H1 (cell line): ENCODE results near the gene ECE2. TPM values are rescaled to one million over a fixed set of nuclear protein-coding genes. Genes with fewer than 3 reads are reported as not detected.

ENCODE experiments used
- CTCF ChIA-PET: fragments of 300-600 bp; sonication (Branson Sonifier 250); formaldehyde crosslinking; loops from one replicate; lab custom pipeline; 2021; ENCODE audit not compliant: partially characterized antibody; lab: Charles Lee
- POLR2A ChIA-PET: fragments of 300-600 bp; sonication (Branson Sonifier 250); formaldehyde crosslinking; loops from one replicate; lab custom pipeline; 2021; ENCODE audit warnings: inconsistent platforms; ENCODE audit not compliant: partially characterized antibody; lab: Charles Lee
- DNase-seq, 2 experiments: peaks; one replicate each; pipeline versions ENCODE4 v3.0.0 to v3.0.0-alpha.2; 2010 to 2022; ENCODE audit warnings: low spot score in 2 of 2, low read depth in 1 of 2, mixed read lengths in 1 of 2
- FAIRE-seq: peaks from 2 replicates; lab custom pipeline; 2011; peaks lifted over from hg19 to GRCh38; lab: Jason Lieb, UNC
- H2AFZ ChIP-seq: 2 replicates; pipeline ENCODE4 v1.8.1; 2012; ENCODE audit warnings: low read length, inconsistent platforms
- H2AK5ac ChIP-seq: 2 replicates; pipeline ENCODE4 v1.6.1; 2013; ENCODE audit warnings: low read depth, low read length
- H2BK120ac ChIP-seq: replicated peaks from 2 replicates; pipeline ENCODE3; 2013; ENCODE audit warnings: low read depth, low read length, inconsistent platforms
- H2BK12ac ChIP-seq: 2 replicates; pipeline ENCODE4 v1.6.1; 2013; ENCODE audit warnings: low read depth, low read length
- H2BK15ac ChIP-seq: 2 replicates; pipeline ENCODE4 v1.6.1; 2013; ENCODE audit warnings: low read length
- H2BK20ac ChIP-seq: 2 replicates; pipeline ENCODE4 v1.6.1; 2013; ENCODE audit warnings: low read length
- H2BK5ac ChIP-seq: 2 replicates; pipeline ENCODE4 v1.6.1; 2013; ENCODE audit warnings: low read depth, low read length
- H3K14ac ChIP-seq: 2 replicates; pipeline ENCODE4 v1.6.1; 2013; ENCODE audit warnings: inconsistent platforms; ENCODE audit not compliant: insufficient read length
- H3K18ac ChIP-seq: 2 replicates; pipeline ENCODE4 v1.6.1; 2013; ENCODE audit warnings: low read length; ENCODE audit errors: extremely low read depth
- H3K23ac ChIP-seq: 2 replicates; pipeline ENCODE4 v1.6.1; 2013; ENCODE audit warnings: inconsistent platforms; ENCODE audit not compliant: insufficient read length
- H3K23me2 ChIP-seq: 2 replicates; pipeline ENCODE4 v1.6.1; 2013; ENCODE audit warnings: low read depth, low read length
- H3K27ac ChIP-seq: 2 replicates; pipeline ENCODE4 v1.6.1; 2011; ENCODE audit warnings: low read depth, low read length, inconsistent platforms
- H3K27me3 ChIP-seq, 4 experiments: replicated peaks in 1 of 4; 1 replicate in 1 of 4; 2 replicates in 3 of 4; pipeline versions ENCODE4 v1.6.1 to v1.8.1; 2011 to 2013; ENCODE audit warnings: low read length in 3 of 4, mild to moderate bottlenecking in 3 of 4, inconsistent platforms in 2 of 4, mixed read lengths in 2 of 4, moderate library complexity in 1 of 4; ENCODE audit not compliant: control insufficient read depth in 3 of 4, insufficient read depth in 3 of 4; ENCODE audit errors: extremely low read depth in 1 of 4
- H3K36me3 ChIP-seq, 4 experiments: 2 replicates each; pipeline versions ENCODE4 v1.6.1 to v1.8.1; 2011 to 2013; ENCODE audit warnings: mild to moderate bottlenecking in 4 of 4, low read length in 3 of 4, moderate library complexity in 2 of 4, control low read depth in 1 of 4, inconsistent platforms in 1 of 4; ENCODE audit not compliant: insufficient read depth in 4 of 4, control insufficient read depth in 2 of 4
- H3K4ac ChIP-seq: replicated peaks from 2 replicates; pipeline ENCODE3; 2013; ENCODE audit warnings: low read length, low read depth, mixed read lengths, inconsistent platforms; ENCODE audit not compliant: insufficient read length
- H3K4me1 ChIP-seq, 4 experiments: replicated peaks in 1 of 4; 1 replicate in 1 of 4; 2 replicates in 3 of 4; pipeline versions ENCODE4 v1.6.1 to v1.8.1; 2011 to 2013; ENCODE audit warnings: low read length in 3 of 4, inconsistent platforms in 2 of 4, mixed read lengths in 1 of 4; ENCODE audit not compliant: insufficient read depth in 4 of 4, control insufficient read depth in 3 of 4
- H3K4me2 ChIP-seq, 2 experiments: 2 replicates each; pipeline versions ENCODE4 v1.6.1 to v1.8.1; 2011 to 2013; ENCODE audit warnings: low read depth in 2 of 2, low read length in 2 of 2, control low read depth in 1 of 2, inconsistent platforms in 1 of 2, mild to moderate bottlenecking in 1 of 2; ENCODE audit not compliant: insufficient read depth in 1 of 2
- H3K4me3 ChIP-seq, 4 experiments: fragments of 200-600, 300-600 bp in 1 of 4; sonication (generic), shearing (Covaris generic), sonication (Bioruptor Twin) in 1 of 4; 2 replicates each; pipeline versions ENCODE4 v1.5.1 to v1.8.1; 2011 to 2016; ENCODE audit warnings: low read length in 4 of 4, low read depth in 3 of 4, control low read depth in 2 of 4, inconsistent platforms in 2 of 4, mild to moderate bottlenecking in 2 of 4, mixed read lengths in 1 of 4, moderate library complexity in 1 of 4; ENCODE audit not compliant: insufficient read depth in 2 of 4; ENCODE audit errors: extremely low read depth in 1 of 4
- H3K56ac ChIP-seq: replicated peaks from 2 replicates; pipeline ENCODE3; 2013; ENCODE audit warnings: low read depth, mild to moderate bottlenecking, mixed read lengths, low read length, inconsistent platforms; ENCODE audit not compliant: insufficient read length
- H3K79me1 ChIP-seq: 2 replicates; pipeline ENCODE4 v1.6.1; 2013; ENCODE audit warnings: low read depth, low read length, control low read depth
- H3K79me2 ChIP-seq, 2 experiments: 2 replicates each; pipeline versions ENCODE4 v1.6.1 to v1.8.1; 2012 to 2013; ENCODE audit warnings: low read length in 2 of 2, mild to moderate bottlenecking in 2 of 2, inconsistent platforms in 1 of 2; ENCODE audit not compliant: insufficient read depth in 2 of 2, control insufficient read depth in 1 of 2
- H3K9ac ChIP-seq, 4 experiments: replicated peaks in 1 of 4; 1 replicate in 1 of 4; 2 replicates in 3 of 4; pipeline versions ENCODE4 v1.6.1 to v1.8.1; 2011 to 2013; ENCODE audit warnings: low read depth in 3 of 4, low read length in 3 of 4, control low read depth in 2 of 4, mild to moderate bottlenecking in 2 of 4, moderate library complexity in 2 of 4, inconsistent platforms in 1 of 4; ENCODE audit errors: extremely low read depth in 1 of 4
- H3K9me3 ChIP-seq, 2 experiments: 2 replicates each; pipeline versions ENCODE4 v1.6.1 to v1.8.1; 2012 to 2013; ENCODE audit warnings: mild to moderate bottlenecking in 2 of 2, moderate library complexity in 2 of 2, control low read depth in 1 of 2, inconsistent platforms in 1 of 2, low read depth in 1 of 2, low read length in 1 of 2, mixed read lengths in 1 of 2; ENCODE audit not compliant: insufficient read depth in 2 of 2
- H4K20me1 ChIP-seq, 2 experiments: replicated peaks in 1 of 2; 2 replicates each; pipeline versions ENCODE3 to v1.8.1; 2011 to 2013; ENCODE audit warnings: inconsistent platforms in 2 of 2, low read length in 2 of 2, mild to moderate bottlenecking in 1 of 2; ENCODE audit not compliant: insufficient read depth in 2 of 2, control insufficient read depth in 1 of 2
- H4K5ac ChIP-seq: 2 replicates; pipeline ENCODE4 v1.6.1; 2013; ENCODE audit warnings: low read length, low read depth, mixed read lengths, inconsistent platforms; ENCODE audit not compliant: insufficient read length
- H4K8ac ChIP-seq: 2 replicates; pipeline ENCODE4 v1.8.0; 2013; ENCODE audit warnings: mild to moderate bottlenecking, moderate library complexity, low read length, inconsistent platforms; ENCODE audit not compliant: insufficient read depth; ENCODE audit errors: extremely low read depth
- H4K91ac ChIP-seq: replicated peaks from 2 replicates; pipeline ENCODE3; 2013; ENCODE audit warnings: low read length, mixed read lengths, inconsistent platforms; ENCODE audit not compliant: insufficient read length
- BACH1 ChIP-seq: IDR thresholded peaks from 2 replicates; pipeline ENCODE4 v1.6.1; 2012; ENCODE audit warnings: low read length, improper control_type of control experiment
- BCL11A ChIP-seq, 2 experiments: IDR thresholded peaks; one replicate each; pipeline ENCODE4 v1.6.1; 2011; ENCODE audit warnings: low read depth in 2 of 2, low read length in 2 of 2, mild to moderate bottlenecking in 2 of 2
- CEBPB ChIP-seq: IDR thresholded peaks from 2 replicates; pipeline ENCODE4 v1.6.1; 2012; ENCODE audit warnings: low read depth, low read length
- EZH2 ChIP-seq: fragments of 200-600 bp; sonication (generic); IDR thresholded peaks from 2 replicates; pipeline ENCODE4 v1.7.1; 2012; ENCODE audit warnings: low read depth, mild to moderate bottlenecking, moderate library complexity, low read length, inconsistent platforms; ENCODE audit not compliant: severe bottlenecking
- GTF2F1 ChIP-seq: IDR thresholded peaks from 2 replicates; pipeline ENCODE4 v1.6.1; 2012; ENCODE audit warnings: low read depth, low read length, improper control_type of control experiment, borderline replicate concordance
- MAFK ChIP-seq: IDR thresholded peaks from 2 replicates; pipeline ENCODE4 v1.6.1; 2012; ENCODE audit warnings: low read depth, mild to moderate bottlenecking, improper control_type of control experiment, low read length
- WGBS, 2 experiments: shearing (Covaris generic) in 1 of 2; methylation state at CpG; one replicate each; pipeline versions ENCODE4 v1.1.6 to v1.1.7; 2013 to 2015; ENCODE audit warnings: low lambda C conversion rate in 2 of 2, mixed read lengths in 2 of 2, inconsistent platforms in 1 of 2, low coverage in 1 of 2, missing lambda C conversion rate in 1 of 2; ENCODE audit not compliant: insufficient replicate concordance in 2 of 2, insufficient coverage in 1 of 2, insufficient read length in 1 of 2; ENCODE audit errors: extremely low coverage in 1 of 2, missing lambda C conversion rate in 1 of 2; 5-methylcytosine and 5-hydroxymethylcytosine counted together
- polyA plus RNA-seq, 7 experiments: library from polyadenylated mRNA; depleted of rRNA in 3 of 7; stranded (reverse) in 5 of 7; unstranded in 2 of 7; fragments of >200 nt in 5 of 7; fragments of 200-250 nt in 2 of 7; gene quantifications; 1 replicate in 5 of 7; 2 replicates in 1 of 7; 4 replicates in 1 of 7; pipeline versions ENCODE4 v1.2.1 to v1.2.3, GENCODE V29; 2011 to 2013; ENCODE audit warnings: missing spikeins in 2 of 7, mixed read lengths in 2 of 7
- total RNA-seq: library from RNA; stranded (reverse); fragmentation: NEBNext Ultra II Directional; extraction: Animal tissue kit (Norgen Biotek cat#: 25700); gene quantifications from 2 replicates; pipeline ENCODE4 v1.2.1, GENCODE V29; 2021

The ECE2 gene
- total and polyA plus RNA-seq, 2 of the 8 experiments (the other 6 are each of a cell fraction or from before 2014, with no cell fraction given) = 0.44 to 0.86 TPM

GRCh38 chr3:184296616-184297015 lies 20.8 kb downstream of the ECE2 start:
- H3K4ac ChIP-seq = no peak overlapping the region
- no peak for DNase-seq
- 88% methylated on average over 6 of the region's 7 CpGs; no CpG with 5 or more reads in 1 of the 2 experiments for WGBS, 2 experiments
- H3K4me3 ChIP-seq = no peak overlapping the region
- H3K9me3 ChIP-seq = no peaks in the 10 kb centered on the region
- ChIA-PET POLR2A (interaction anchor here (1.5 kb wide), 1 partner anchor 66 kb away, joined by 3 read pairs; no protein-coding TSS in a partner anchor), CTCF (interaction anchor here (0.6 to 8.3 kb wide), 2 partner anchors 70 to 451 kb away, joined by 3 to 52 read pairs; partner anchors contain the start of gene VWA5B2)
- H2BK12ac ChIP-seq = no peak overlapping the region
- H4K91ac ChIP-seq = no peak overlapping the region
- H3K79me1 ChIP-seq = peaks cover 8% of the 10 kb centered on the region; the same call in 1 of the 2 replicates
- H4K5ac ChIP-seq = no peak overlapping the region
- H3K4me1 ChIP-seq = peaks cover 0 to 7% (median 2%) of the 10 kb centered on the region in 4 experiments; a peak in 4 of 7 replicates
- no peak overlapping the region for H2BK120ac ChIP-seq
- no peak overlapping the region for H3K27ac ChIP-seq
- peaks cover 5 to 15% (median 11%) of the 10 kb centered on the region in 4 experiments for H3K36me3 ChIP-seq
- H2BK15ac ChIP-seq = no peak overlapping the region
- H3K27me3 ChIP-seq = no peaks in the 10 kb centered on the region
- H3K79me2 ChIP-seq = peaks cover 8 to 17% of the 10 kb centered on the region in 2 experiments
- no peak overlapping the region for H3K23ac ChIP-seq
- H4K8ac ChIP-seq = no peak overlapping the region
- no peak overlapping the region for H2BK20ac ChIP-seq
- H3K4me2 ChIP-seq = no peak overlapping the region
- no peak overlapping the region for H2BK5ac ChIP-seq
- peaks cover 10% of the 10 kb centered on the region for H3K23me2 ChIP-seq
- H3K18ac ChIP-seq = no peak overlapping the region
- H2AFZ ChIP-seq = no peak overlapping the region
- H2AK5ac ChIP-seq = no peak overlapping the region
- no peak for FAIRE-seq
- H3K9ac ChIP-seq = no peak overlapping the region
- no peak overlapping the region for H3K14ac ChIP-seq
- no peak overlapping the region for H3K56ac ChIP-seq
- peaks cover 0 to 6% of the 10 kb centered on the region in 2 experiments for H4K20me1 ChIP-seq
- TF ChIP-seq GTF2F1 (no peak), BACH1 (no peak), MAFK (no peak), EZH2 (no peak), BCL11A (IDR thresholded peaks at IDR 0.05; ENCODE audit: low read depth in 2 of 2, low read length in 2 of 2) (no peak), CEBPB (no peak)
